Activated CD8-positive, alpha-beta memory T cell treated with anti-CD3 and anti-CD28 coated beads, Interleukin-2, amount 50 U/mL, for 1 hour (primary cell): ENCODE data around the gene SERTAD1.
"Not testable (repeated sequence)": the region's sequence is repeated elsewhere in the genome, so short reads cannot be mapped to it uniquely, and the experiment has no call there.

ENCODE experiments used
- DNase-seq: peaks from one replicate; pipeline ENCODE4 v3.0.0-alpha.2; 2020; ENCODE audit errors: extremely low read depth

Gene SERTAD1

DNA sequence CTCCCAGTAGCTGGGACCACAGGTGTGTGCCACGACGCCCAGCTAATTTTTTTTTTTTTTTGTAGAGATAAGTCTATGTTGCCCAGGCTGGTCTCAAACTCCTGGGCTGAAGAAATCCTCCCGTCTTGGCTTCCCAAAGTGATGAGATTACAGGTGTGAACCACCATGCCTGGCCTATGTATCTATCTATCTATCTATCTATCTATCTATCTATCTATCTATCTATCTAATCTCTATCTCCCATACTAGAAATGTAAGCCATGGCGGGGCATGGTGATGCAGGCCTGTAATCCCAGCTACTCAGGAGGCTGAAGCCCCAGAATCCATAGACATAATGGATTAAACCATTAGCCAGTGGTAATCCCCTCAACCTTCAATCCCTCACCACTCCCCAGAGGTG, 24.9 kb upstream of the SERTAD1 start:
- DNase-seq, result no peak

DNA sequence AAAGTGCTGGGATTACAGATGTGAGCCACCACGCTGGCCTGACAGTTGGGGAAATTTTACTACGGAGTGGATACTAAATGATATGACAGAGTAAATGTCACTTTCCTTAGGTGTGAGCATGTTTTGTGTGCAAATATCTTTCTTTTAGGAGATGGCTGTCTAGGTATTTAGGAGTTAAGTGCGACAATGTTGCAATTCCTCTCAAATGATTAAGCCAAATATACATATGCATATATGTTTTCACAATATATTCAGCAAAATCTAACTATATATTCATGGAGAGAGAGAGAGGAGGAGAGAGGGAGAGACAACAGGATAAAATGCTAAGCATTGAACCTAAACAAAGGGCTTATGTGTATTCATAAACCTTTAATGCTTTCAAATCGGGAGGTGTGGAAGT, 23.7 kb upstream of the SERTAD1 start:
- DNase-seq, result no peak

GRCh38 chr19:40446263-40446784, 20.5 kb upstream of the SERTAD1 start:
- DNase-seq, result no peak

- DNase-seq, result no peak
These were observed 20.0 kb upstream of the SERTAD1 start for GRCh38 chr19:40445780-40446262.

DNA sequence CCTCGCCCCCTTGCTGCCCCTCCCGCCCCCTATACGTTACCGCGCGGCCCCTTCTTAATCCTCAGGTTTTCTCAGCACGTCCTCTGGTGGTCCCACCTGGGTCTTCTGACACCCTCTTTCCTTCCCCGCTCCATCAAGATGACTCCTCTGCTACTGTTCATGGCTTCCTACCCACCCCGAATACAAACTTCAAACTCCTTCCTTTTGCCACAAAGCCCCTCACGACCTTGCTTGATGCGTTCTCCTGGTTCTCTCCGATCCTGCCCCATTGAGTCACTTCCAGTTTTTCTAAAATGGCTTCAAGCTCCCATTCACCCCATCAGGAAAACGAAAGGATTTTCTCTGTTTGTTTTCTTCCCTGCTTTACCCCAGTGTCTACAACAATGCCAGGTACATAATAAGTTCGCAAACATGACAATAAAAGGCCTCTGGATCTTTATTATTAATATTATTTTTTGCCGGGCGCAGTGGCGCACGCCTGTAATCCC, 19.1 kb upstream of the SERTAD1 start:
- no peak for DNase-seq

DNA sequence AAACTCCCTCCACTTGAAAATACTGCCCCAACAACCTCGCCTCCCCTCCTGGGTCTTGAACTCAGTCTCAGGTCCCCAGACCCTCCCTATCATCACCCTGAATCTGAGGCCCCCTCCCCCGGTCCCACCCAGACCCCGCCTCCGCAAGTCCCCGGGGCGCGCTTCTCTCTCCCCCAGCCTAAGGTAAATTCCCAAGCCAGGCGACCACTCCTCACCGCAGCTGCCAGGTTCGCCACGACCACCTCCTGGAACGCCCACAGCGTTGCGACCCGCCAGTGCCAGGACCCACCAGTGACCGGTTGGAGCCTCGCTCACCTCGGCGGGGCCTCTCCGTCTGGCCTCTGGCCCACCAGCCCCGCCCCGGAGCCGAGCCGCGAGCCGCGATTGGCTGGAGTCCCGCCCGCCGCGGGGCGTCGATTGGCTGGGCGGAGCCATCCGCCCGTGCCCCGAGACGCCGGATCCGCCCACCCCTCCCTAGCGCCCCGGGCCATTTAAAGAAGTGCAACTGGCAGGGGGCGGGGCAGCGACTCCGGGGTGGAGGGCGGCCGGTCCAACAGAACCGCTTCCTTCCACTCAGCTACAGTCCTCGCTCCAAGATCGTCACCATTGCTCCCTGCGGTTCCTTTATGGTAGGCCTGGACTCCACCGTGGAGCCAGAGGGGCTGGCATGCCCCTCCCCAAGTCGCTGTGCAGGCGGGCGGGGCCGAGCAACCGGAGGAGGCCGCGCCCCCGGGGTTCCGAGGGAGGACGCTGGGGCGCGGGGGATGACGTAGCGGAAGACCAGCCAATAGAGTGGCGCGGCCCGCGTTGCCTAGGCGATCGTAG, 18.4 kb upstream of the SERTAD1 start, which contains the start of gene SERTAD3:
Gene SERTAD3 (minus strand): TSS at position 336 of the 825 bp plus-strand sequence. CDS start 2,255 bp downstream, outside the sequence.
- peak; percentile 88 for DNase-seq

GRCh38 chr19:40443131-40443999, 17.6 kb upstream of the SERTAD1 start:
- peak; percentile 99 for DNase-seq

DNA sequence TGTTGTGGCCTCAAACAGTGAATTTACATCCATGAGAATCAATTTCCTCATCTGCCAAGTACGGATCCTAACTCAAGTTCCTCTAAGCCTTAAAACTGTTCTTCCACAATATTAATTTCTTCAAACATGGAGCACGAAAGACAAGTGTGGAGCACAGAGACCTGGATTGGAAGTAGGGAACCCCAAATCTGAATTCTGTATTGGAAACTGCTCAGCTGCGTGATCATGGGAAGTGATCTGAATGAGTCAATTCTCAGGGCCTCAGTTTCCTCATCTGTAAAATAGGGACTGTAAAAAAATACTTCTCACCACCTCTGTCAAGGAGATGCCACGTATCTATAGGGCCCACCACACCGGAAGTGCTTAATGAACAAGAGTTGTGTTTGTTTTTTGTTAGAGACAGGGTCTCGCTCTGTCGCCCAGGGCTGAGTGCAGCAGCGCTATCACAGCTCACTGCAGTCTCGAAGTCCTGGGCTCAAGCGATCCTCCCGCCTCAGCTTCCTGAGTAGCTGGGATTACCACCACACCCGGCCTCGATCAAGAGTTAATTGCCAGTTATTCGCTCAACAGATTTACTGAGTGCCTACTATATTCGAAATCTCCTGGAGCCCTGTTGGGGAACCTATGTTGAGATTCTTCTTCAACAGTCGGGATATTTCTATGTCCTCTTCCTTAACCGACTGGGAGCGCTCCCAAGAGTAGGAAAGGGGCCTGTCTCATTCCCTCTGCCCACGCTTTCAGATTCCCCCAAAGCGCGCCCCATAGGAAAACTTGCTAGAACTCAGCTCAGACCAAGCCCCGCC, 16.7 kb upstream of the SERTAD1 start:
- DNase-seq, result no peak

- DNase-seq, result no peak
These were observed 16.0 kb upstream of the SERTAD1 start for GRCh38 chr19:40441719-40442253.

DNA sequence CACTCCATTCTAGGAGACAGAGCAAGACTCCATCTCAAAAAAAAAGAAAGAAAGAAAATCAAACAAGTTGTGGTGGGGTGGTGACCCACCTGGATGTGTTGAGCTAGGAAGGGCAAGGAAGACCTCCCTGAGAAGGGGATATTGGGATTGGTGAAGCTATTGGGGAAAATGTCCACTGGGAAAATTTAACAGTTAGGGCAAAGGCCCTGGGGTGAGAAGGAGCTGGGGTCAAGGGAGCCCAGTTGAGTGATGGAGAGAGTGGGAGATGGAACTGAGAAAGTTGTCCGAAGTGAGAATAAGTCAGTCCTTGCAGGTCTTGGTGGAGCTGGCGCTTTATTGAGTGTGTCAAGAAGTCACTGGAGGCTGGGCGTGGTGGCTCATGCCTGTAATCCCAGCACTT, 12.5 kb upstream of the SERTAD1 start:
- DNase-seq, result no peak

DNA sequence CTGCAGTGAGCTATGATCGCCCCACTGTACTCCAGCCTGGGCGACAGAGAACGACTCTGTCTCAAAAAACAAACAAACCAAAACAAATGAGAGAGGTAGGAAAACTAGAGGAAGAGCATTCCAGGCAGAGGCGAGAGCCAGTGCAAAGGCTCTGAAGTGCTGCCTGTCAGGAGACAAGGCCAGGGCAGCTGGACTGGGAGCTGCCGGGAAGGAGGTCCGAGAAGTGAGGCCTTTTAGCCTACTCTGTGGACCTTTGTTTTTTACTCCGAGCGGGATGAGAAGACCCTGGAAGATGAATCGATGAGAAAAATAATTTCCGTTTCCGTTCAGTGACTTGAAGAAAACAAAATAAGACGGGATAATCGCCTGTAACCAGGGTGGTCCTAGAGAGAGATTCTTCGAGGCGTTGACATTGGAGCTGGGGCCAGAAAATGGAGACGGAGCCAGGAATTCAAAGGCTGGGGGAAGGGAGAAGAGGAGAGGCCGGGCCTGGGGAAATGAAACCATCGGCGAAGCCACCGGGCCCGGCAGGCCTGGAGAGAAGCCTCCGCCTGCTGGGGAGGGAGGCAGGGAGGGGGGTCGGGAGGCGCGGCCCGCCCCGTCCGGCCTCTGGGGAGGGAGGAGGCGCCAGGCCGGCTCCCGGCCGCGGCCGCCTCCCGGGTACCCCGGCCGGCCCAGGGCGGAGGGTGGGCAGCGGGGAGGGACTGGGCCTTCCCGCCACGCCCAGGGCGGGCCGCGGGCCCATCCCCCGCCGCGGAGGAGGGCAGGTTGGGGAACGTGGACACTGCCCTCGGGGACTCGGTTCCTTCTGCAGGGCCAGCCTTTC, 7.8 kb upstream of the SERTAD1 start:
- no peak for DNase-seq

GRCh38 chr19:40432760-40433159, 7.0 kb upstream of the SERTAD1 start:
- not testable (repeated sequence) for DNase-seq

DNA sequence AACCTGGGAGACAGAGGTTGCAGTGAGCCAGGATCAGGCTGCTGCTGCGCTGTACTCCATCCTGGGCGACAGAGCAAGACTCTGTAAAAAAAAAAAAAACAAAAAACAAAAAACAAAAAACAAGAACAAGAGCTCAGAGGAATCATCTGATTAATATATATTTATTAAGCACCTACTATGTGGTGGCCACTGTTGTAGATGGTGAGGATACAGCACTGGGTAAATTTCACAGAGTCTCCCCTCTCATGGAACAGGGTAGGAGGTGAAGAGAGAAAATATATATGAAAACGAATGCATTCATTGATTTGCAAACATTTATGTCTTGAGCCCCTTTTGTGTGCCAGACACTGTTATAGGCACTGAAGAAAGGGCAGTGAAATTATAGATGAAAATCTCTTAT, 5.9 kb upstream of the SERTAD1 start:
- no peak for DNase-seq

GRCh38 chr19:40430242-40430641, 4.5 kb upstream of the SERTAD1 start:
- not testable (repeated sequence) for DNase-seq

DNA sequence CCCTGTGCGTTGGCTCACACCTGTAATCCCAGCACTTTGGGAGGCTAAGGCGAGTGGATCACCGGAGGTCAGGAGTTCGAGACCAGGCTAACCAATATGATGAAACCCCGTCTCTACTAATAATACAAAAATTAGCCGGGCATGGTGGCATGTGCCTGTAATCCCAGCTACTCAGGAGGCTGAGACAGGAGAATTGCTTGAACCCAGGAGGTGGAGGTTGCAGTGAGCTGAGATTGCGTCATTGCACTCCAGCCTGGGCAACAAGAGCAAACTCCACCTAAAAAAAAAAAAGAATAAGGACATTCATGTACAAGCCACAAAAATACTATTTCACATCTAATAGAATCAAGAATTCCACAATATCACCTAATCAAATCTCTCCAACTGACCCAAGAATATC, 2.4 kb upstream of the SERTAD1 start:
- DNase-seq, result not testable (repeated sequence)

- DNase-seq, result no peak
These were observed 949 bp downstream of the SERTAD1 start for GRCh38 chr19:40424637-40425449.

- no peak for DNase-seq
These were observed 1.9 kb downstream of the SERTAD1 start for GRCh38 chr19:40423938-40424337.

DNA sequence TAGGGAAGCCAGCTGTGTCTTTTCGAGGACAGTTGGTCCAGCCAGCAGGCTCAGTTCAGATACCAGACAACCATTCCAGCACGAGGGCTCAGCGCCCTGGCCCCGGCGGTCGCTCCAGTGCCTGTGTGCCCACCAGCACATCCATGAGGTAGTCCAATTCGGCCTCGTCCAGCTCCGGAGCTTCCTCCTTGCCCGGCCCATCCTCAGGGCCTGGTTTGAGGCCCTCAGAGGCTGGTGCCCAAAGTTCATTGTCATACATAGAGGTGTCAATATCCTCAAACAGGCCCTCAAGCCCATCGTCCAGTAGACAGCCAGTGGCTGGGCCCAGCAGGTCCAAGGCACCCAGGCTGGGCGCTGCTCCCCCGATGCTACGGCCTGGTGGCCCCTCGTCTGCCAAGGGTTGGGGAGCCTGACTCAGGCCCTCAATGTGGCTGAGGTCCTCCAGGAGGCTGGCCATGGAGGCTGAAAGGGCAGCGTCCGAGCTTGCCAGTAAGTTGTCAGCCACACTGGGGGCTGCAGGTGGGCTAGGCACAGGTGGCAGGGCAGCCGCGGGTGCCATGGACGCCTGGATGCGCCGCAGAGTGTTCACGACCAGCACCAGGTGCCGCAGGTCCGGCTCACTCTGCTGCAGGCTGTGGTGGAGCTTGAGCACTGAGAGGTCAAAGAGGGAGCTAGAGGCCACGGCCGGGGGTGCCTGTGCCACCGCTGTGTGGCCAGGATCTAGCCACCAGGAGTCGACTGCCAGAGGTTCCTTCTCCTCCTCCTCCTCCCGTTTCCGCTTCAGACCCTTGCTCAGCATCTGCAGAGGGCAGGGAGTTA, 2.8 kb downstream of the SERTAD1 start:
- no peak for DNase-seq
